Cortex of kidney (tissue), 1 donor: ENCODE results near the gene CHTF8.

Source experiments
- DNase-seq: peaks from one replicate; lab custom pipeline; 2025; lab: John Stamatoyannopoulos, UW

The CHTF8 gene

GRCh38 chr16:69084289-69084688 is 48.1 kb downstream of the CHTF8 start:
- no peak for DNase-seq

- no peak for DNase-seq
These were observed 49.0 kb downstream of the CHTF8 start for GRCh38 chr16:69083306-69083941.

GRCh38 chr16:69079697-69080096 is 52.7 kb downstream of the CHTF8 start:
- DNase-seq, result no peak

- DNase-seq, result no peak
These were observed 54.3 kb downstream of the CHTF8 start for GRCh38 chr16:69078073-69078472.

- DNase-seq, result no peak
These were observed 55.1 kb downstream of the CHTF8 start for GRCh38 chr16:69077251-69077650.

- DNase-seq, result no peak
These were observed 59.1 kb downstream of the CHTF8 start for GRCh38 chr16:69073181-69073702.

- no peak for DNase-seq
These were observed 59.8 kb downstream of the CHTF8 start for GRCh38 chr16:69072640-69072974.

GRCh38 chr16:69071036-69071435 is 61.4 kb downstream of the CHTF8 start:
- DNase-seq, result no peak

GRCh38 chr16:69069504-69069903 is 62.9 kb downstream of the CHTF8 start:
- DNase-seq, result no peak
